Glomerular visceral epithelial cell (primary cell): Measurements from ENCODE around the gene DLGAP1.
A peak's percentile ranks its signal among the peaks of the same experiment; 100 is the strongest.

Experiments used
- DNase-seq: peaks from one replicate; pipeline ENCODE4 v3.0.0-alpha.2; 2016; ENCODE audit errors: extremely low spot score

DLGAP1 gene

GRCh38 chr18:3777719-3778118, 677.4 kb downstream of the DLGAP1 start:
- DNase-seq: no peak

- no peak for DNase-seq
Observed at GRCh38 chr18:3777122-3777521, 678.0 kb downstream of the DLGAP1 start.

GRCh38 chr18:3775996-3776395, 679.1 kb downstream of the DLGAP1 start:
- no peak for DNase-seq

- DNase-seq: no peak
Observed at GRCh38 chr18:3773303-3773702, 681.8 kb downstream of the DLGAP1 start.

- peak; percentile 87 for DNase-seq
Observed at GRCh38 chr18:3771121-3771971, 683.8 kb downstream of the DLGAP1 start.

GRCh38 chr18:3761266-3761665, 693.8 kb downstream of the DLGAP1 start:
- DNase-seq: no peak

GRCh38 chr18:3760741-3761140, 694.4 kb downstream of the DLGAP1 start:
- DNase-seq: no peak

GRCh38 chr18:3759099-3759498, 696.0 kb downstream of the DLGAP1 start:
- no peak for DNase-seq

- DNase-seq: peak; percentile 44
Observed at GRCh38 chr18:3758531-3758930, 696.6 kb downstream of the DLGAP1 start.

GRCh38 chr18:3757361-3757760, 697.7 kb downstream of the DLGAP1 start:
- no peak for DNase-seq

- no peak for DNase-seq
Observed at GRCh38 chr18:3753106-3753505, 702.0 kb downstream of the DLGAP1 start.

GRCh38 chr18:3748086-3748485, 707.0 kb downstream of the DLGAP1 start:
- DNase-seq: no peak

- no peak for DNase-seq
Observed at GRCh38 chr18:3747176-3747973, 707.7 kb downstream of the DLGAP1 start.

GRCh38 chr18:3742541-3742940, 712.6 kb downstream of the DLGAP1 start:
- no peak for DNase-seq

- DNase-seq: no peak
Observed at GRCh38 chr18:3741333-3741732, 713.8 kb downstream of the DLGAP1 start.

GRCh38 chr18:3728704-3729437, 726.2 kb downstream of the DLGAP1 start:
- no peak for DNase-seq

GRCh38 chr18:3727274-3727673, 727.8 kb downstream of the DLGAP1 start:
- DNase-seq: no peak

GRCh38 chr18:3726238-3726951, 728.7 kb downstream of the DLGAP1 start:
- no peak for DNase-seq

GRCh38 chr18:3725115-3725514, 730.0 kb downstream of the DLGAP1 start:
- DNase-seq: no peak

- DNase-seq: no peak
Observed at GRCh38 chr18:3723554-3723953, 731.6 kb downstream of the DLGAP1 start.

GRCh38 chr18:3722649-3723433, 732.3 kb downstream of the DLGAP1 start:
- no peak for DNase-seq
